RWPE2 (cell line): ENCODE measurements around the gene PM20D2.

Experiments used
- ATAC-seq: fragments of 200-7000 bp; cut with Tn5 transposase; 3 replicates; pipeline ENCODE4 v1.9.1; 2021; ENCODE audit warnings: low read depth
- DNase-seq: peaks from one replicate; pipeline ENCODE4 v3.0.0-alpha.2; 2020; ENCODE audit warnings: low spot score
- H3K27ac ChIP-seq: fragments of 450-650 bp; 2 replicates; pipeline ENCODE4 v1.5.1; 2017; ENCODE audit warnings: mild to moderate bottlenecking; ENCODE audit not compliant: poor library complexity, severe bottlenecking
- H3K27me3 ChIP-seq: fragments of 250-450 bp; sonication (Bioruptor Pico); 2 replicates; pipeline ENCODE4 v1.5.1; 2021; ENCODE audit warnings: mild to moderate bottlenecking, moderate library complexity; ENCODE audit not compliant: insufficient read depth, poor library complexity, severe bottlenecking
- H3K36me3 ChIP-seq: fragments of 250-450 bp; sonication (Bioruptor Pico); 2 replicates; pipeline ENCODE4 v1.5.1; 2020; ENCODE audit warnings: low read depth, mild to moderate bottlenecking, moderate library complexity
- H3K4me1 ChIP-seq: fragments of 250-450 bp; sonication (Bioruptor Pico); 2 replicates; pipeline ENCODE4 v1.5.1; 2021; ENCODE audit warnings: mild to moderate bottlenecking, moderate library complexity; ENCODE audit not compliant: insufficient read depth, poor library complexity, severe bottlenecking
- H3K4me3 ChIP-seq: fragments of 250-450 bp; sonication (Bioruptor Pico); 2 replicates; pipeline ENCODE4 v1.5.1; 2021; ENCODE audit warnings: mild to moderate bottlenecking, moderate library complexity; ENCODE audit not compliant: severe bottlenecking
- H3K9me3 ChIP-seq: fragments of 250-450 bp; sonication (Bioruptor Pico); 2 replicates; pipeline ENCODE4 v1.5.1; 2021; ENCODE audit warnings: mild to moderate bottlenecking, moderate library complexity; ENCODE audit not compliant: severe bottlenecking
- CTCF ChIP-seq: fragments of 450-650 bp; IDR thresholded peaks from one replicate; pipeline ENCODE4 v1.5.1; 2017; ENCODE audit warnings: mild to moderate bottlenecking, moderate library complexity; ENCODE audit not compliant: poor library complexity, severe bottlenecking

Gene PM20D2

GRCh38 chr6:89133981-89134380 is 11.9 kb upstream of the PM20D2 start:
- no peak for TF ChIP-seq CTCF
- Histone ChIP-seq H3K36me3 (no peaks in the 10 kb centered on the region), H3K4me1 (no peaks in the 10 kb centered on the region), H3K27ac (no peak overlapping the region), H3K9me3 (no peaks in the 10 kb centered on the region), H3K4me3 (no peak overlapping the region), H3K27me3 (no peaks in the 10 kb centered on the region)
- DNase-seq (no peak), ATAC-seq (no peak)

DNA sequence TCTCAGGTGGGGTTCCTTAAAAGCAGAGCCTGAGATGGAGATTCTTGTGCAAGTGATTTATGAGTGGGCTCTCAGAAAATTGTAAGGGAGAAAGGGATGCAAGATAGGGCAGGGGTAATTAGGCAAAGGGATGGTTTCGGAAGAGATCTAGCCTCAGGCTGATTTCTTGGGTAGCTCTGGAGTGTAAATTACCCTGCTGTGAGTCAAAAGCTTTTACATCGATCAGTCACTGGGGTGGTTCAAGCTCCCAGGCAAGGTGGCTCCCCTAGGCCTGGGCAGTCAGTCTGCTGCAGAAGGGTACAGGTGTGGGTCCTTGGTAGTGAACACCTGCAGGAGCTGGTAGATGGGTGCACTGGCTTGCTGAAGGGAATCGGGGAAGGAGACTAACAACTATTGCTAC is 11.1 kb upstream of the PM20D2 start:
- Histone ChIP-seq H3K36me3 (no peaks in the 10 kb centered on the region), H3K9me3 (no peaks in the 10 kb centered on the region), H3K27me3 (no peaks in the 10 kb centered on the region), H3K4me1 (peaks cover 5% of the 10 kb centered on the region), H3K27ac (no peak overlapping the region), H3K4me3 (no peak overlapping the region)
- DNase-seq, result no peak
- no peak for TF ChIP-seq CTCF
- no peak for ATAC-seq

GRCh38 chr6:89138173-89138572 is 7.7 kb upstream of the PM20D2 start:
- no peak for TF ChIP-seq CTCF
- no peaks in the 10 kb centered on the region for H3K36me3 ChIP-seq
- DNase-seq (no peak), ATAC-seq (no peak)
- no peak overlapping the region for H3K27ac ChIP-seq
- no peak overlapping the region for H3K4me3 ChIP-seq
- no peaks in the 10 kb centered on the region for H3K27me3 ChIP-seq
- H3K4me1 ChIP-seq, result peaks cover 8% of the 10 kb centered on the region
- H3K9me3 ChIP-seq, result no peaks in the 10 kb centered on the region

GRCh38 chr6:89139509-89140346 is 6.1 kb upstream of the PM20D2 start:
- Histone ChIP-seq H3K36me3 (no peaks in the 10 kb centered on the region), H3K27me3 (no peaks in the 10 kb centered on the region), H3K4me3 (no peak overlapping the region), H3K27ac (no peak overlapping the region), H3K4me1 (peaks cover 8% of the 10 kb centered on the region), H3K9me3 (no peaks in the 10 kb centered on the region)
- peak; percentile 82 for ATAC-seq
- no peak for TF ChIP-seq CTCF
- no peak for DNase-seq
